ENCODE measurements around the gene LDB3.
"Not testable (repeated sequence)": the region's sequence is repeated elsewhere in the genome, so short reads cannot be mapped to it uniquely, and the experiment has no call there.

LDB3 gene

GRCh38 chr10:86708783-86709380 is 40.6 kb downstream of the LDB3 start:
- no peak for DNase-seq

GRCh38 chr10:86709396-86710185 is 41.3 kb downstream of the LDB3 start:
- no peak for DNase-seq

- peak; percentile 41 for DNase-seq
Observed at GRCh38 chr10:86710987-86711512, 42.7 kb downstream of the LDB3 start.

GRCh38 chr10:86711513-86712316 is 43.4 kb downstream of the LDB3 start:
- no peak for DNase-seq

- peak; percentile 39 for DNase-seq
Observed at GRCh38 chr10:86712317-86712707, 44.0 kb downstream of the LDB3 start.

- DNase-seq, result no peak
Observed at GRCh38 chr10:86715156-86715795, 47.0 kb downstream of the LDB3 start.

GRCh38 chr10:86715836-86716235 is 47.5 kb downstream of the LDB3 start:
- DNase-seq, result no peak

- DNase-seq, result no peak
Observed at GRCh38 chr10:86716466-86716865, 48.2 kb downstream of the LDB3 start.

- DNase-seq, result no peak
Observed at GRCh38 chr10:86718556-86718955, 50.2 kb downstream of the LDB3 start.

GRCh38 chr10:86721232-86721631 is 52.9 kb downstream of the LDB3 start:
- no peak for DNase-seq

GRCh38 chr10:86723009-86723408 is 54.7 kb downstream of the LDB3 start:
- no peak for DNase-seq

- DNase-seq, result no peak
Observed at GRCh38 chr10:86724445-86724844, 56.1 kb downstream of the LDB3 start.

- no peak for DNase-seq
Observed at GRCh38 chr10:86725980-86726676, 57.8 kb downstream of the LDB3 start.

- no peak for DNase-seq
Observed at GRCh38 chr10:86726677-86726999, 58.3 kb downstream of the LDB3 start.

- DNase-seq, result no peak
Observed at GRCh38 chr10:86727470-86727869, 59.2 kb downstream of the LDB3 start.

- DNase-seq, result no peak
Observed at GRCh38 chr10:86728056-86728455, 59.7 kb downstream of the LDB3 start.

- no peak for DNase-seq
Observed at GRCh38 chr10:86729677-86730076, 61.4 kb downstream of the LDB3 start.

- no peak for DNase-seq
Observed at GRCh38 chr10:86730227-86730626, 61.9 kb downstream of the LDB3 start.

GRCh38 chr10:86732771-86733170 is 64.5 kb downstream of the LDB3 start:
- no peak for DNase-seq

- DNase-seq, result no peak
Observed at GRCh38 chr10:86733260-86733671, 65.0 kb downstream of the LDB3 start.

- no peak for DNase-seq
Observed at GRCh38 chr10:86734207-86734988, 66.1 kb downstream of the LDB3 start.

GRCh38 chr10:86735278-86735677 is 67.0 kb downstream of the LDB3 start:
- DNase-seq, result not testable (repeated sequence)

Measured in NCI-H1694 (cell line).